Right atrium auricular region (tissue), 2 donors: ENCODE results near the gene UBQLNL. TPM values are rescaled to one million over a fixed set of nuclear protein-coding genes. Genes with fewer than 3 reads are reported as not detected.

Source experiments
- DNase-seq: peaks from one replicate; pipeline ENCODE4 v3.0.0-alpha.2; 2019; ENCODE audit warnings: low spot score
- H3K27ac ChIP-seq, 2 donors: fragments of 200-600 bp; sonication (generic); 1 replicate in 1 of 2; 2 replicates in 1 of 2; pipeline ENCODE4 v1.5.1; 2016 to 2019
- H3K27me3 ChIP-seq, 2 donors: fragments of 200-600 bp; sonication (generic); one replicate each; pipeline versions ENCODE4 v1.5.1 to v1.6.0; 2017 to 2019
- H3K36me3 ChIP-seq: fragments of 200-600 bp; sonication (generic); one replicate; pipeline ENCODE4 v1.5.1; 2016
- H3K4me1 ChIP-seq, 2 donors: fragments of 200-600 bp; sonication (generic); one replicate each; pipeline versions ENCODE4 v1.5.1 to v1.6.0; 2017 to 2019
- H3K4me3 ChIP-seq, 2 donors: fragments of 200-600 bp; sonication (generic); 1 replicate in 1 of 2; 2 replicates in 1 of 2; pipeline ENCODE4 v1.5.1; 2017 to 2019; ENCODE audit warnings: mild to moderate bottlenecking in 1 of 2, moderate library complexity in 1 of 2
- H3K9me3 ChIP-seq, 2 donors: fragments of 200-600 bp; sonication (generic); one replicate each; pipeline ENCODE4 v1.5.1; 2019
- CTCF ChIP-seq, 2 donors: fragments of 200-600 bp; sonication (generic); IDR thresholded peaks; one replicate each; pipeline ENCODE4 v1.5.1; 2019; ENCODE audit warnings: antibody characterized with exemption in 2 of 2
- total RNA-seq, 2 donors: library from RNA; depleted of rRNA; stranded (reverse); fragments of >200 nt; gene quantifications; one replicate each; pipeline ENCODE4 v1.1.0, GENCODE V29; 2016

Gene UBQLNL
- total RNA-seq, 2 donors from 2014 or later: 0.30 TPM; not detected in 1

- DNase-seq: no peak
- TF ChIP-seq CTCF (IDR thresholded peaks at IDR 0.05): peak in 1 of 2 donors; percentile 82
- Histone ChIP-seq H3K27me3 (no peaks in the 10 kb centered on the region), H3K9me3 (no peaks in the 10 kb centered on the region), H3K36me3 (no peaks in the 10 kb centered on the region), H3K4me1 (no peaks in the 10 kb centered on the region), H3K27ac (no peak overlapping the region), H3K4me3 (no peak overlapping the region)
Measured at GRCh38 chr11:5476186-5476819, 40.2 kb downstream of the UBQLNL start.

GRCh38 chr11:5473921-5474320 is 42.6 kb downstream of the UBQLNL start:
- H3K4me3 ChIP-seq: no peak overlapping the region
- H3K9me3 ChIP-seq: no peaks in the 10 kb centered on the region
- DNase-seq: no peak
- no peaks in the 10 kb centered on the region for H3K4me1 ChIP-seq
- H3K27me3 ChIP-seq: no peaks in the 10 kb centered on the region
- TF ChIP-seq CTCF (IDR thresholded peaks at IDR 0.05): no peak
- no peaks in the 10 kb centered on the region for H3K36me3 ChIP-seq
- no peak overlapping the region for H3K27ac ChIP-seq

- DNase-seq: no peak
- Histone ChIP-seq H3K27me3 (no peaks in the 10 kb centered on the region), H3K27ac (no peak overlapping the region), H3K36me3 (no peaks in the 10 kb centered on the region), H3K4me1 (no peaks in the 10 kb centered on the region), H3K9me3 (no peaks in the 10 kb centered on the region), H3K4me3 (no peak overlapping the region)
- no peak for TF ChIP-seq CTCF (IDR thresholded peaks at IDR 0.05)
Measured at GRCh38 chr11:5467527-5467926, 49.0 kb downstream of the UBQLNL start.

Other genes starting within 250 kb of the UBQLNL start
- not detected for gene HBE1, start 246.8 kb downstream of the UBQLNL start, total RNA-seq
- not detected for gene OR51B4, start 214.8 kb downstream of the UBQLNL start, total RNA-seq
- gene OR51B2, start 192.4 kb downstream of the UBQLNL start, total RNA-seq: not detected
- not detected for gene OR51B5, start 173.2 kb downstream of the UBQLNL start, total RNA-seq
- not detected for gene OR51B6, start 165.2 kb downstream of the UBQLNL start, total RNA-seq
- not detected for gene OR51M1, start 132.9 kb downstream of the UBQLNL start, total RNA-seq
- gene OR51Q1, start 94.6 kb downstream of the UBQLNL start, total RNA-seq: not detected
- gene OR51I1, start 75.2 kb downstream of the UBQLNL start, total RNA-seq: not detected
- not detected for gene OR51I2, start 67.4 kb downstream of the UBQLNL start, total RNA-seq
- gene OR52D1, start 28.0 kb downstream of the UBQLNL start, total RNA-seq: not detected
- not detected for gene UBQLN3, start 6.7 kb downstream of the UBQLNL start, total RNA-seq
- not detected for gene OR52H1, start 31.8 kb upstream of the UBQLNL start, total RNA-seq
- not detected for gene OR52B6, start 64.2 kb upstream of the UBQLNL start, total RNA-seq
- gene TRIM6, start 79.9 kb upstream of the UBQLNL start, total RNA-seq: 1 to 10 TPM; 1.3 TPM
- gene TRIM34, start 108.3 kb upstream of the UBQLNL start, total RNA-seq: 1 to 10 TPM; 1.4 to 3.8 TPM
- gene TRIM5, start 168.4 kb upstream of the UBQLNL start, total RNA-seq: 10 to 100 TPM in 1 of 2 donors, 1 to 10 TPM in 1; 7.9 to 10.0 TPM
- 10 to 100 TPM in 1 of 2 donors, 1 to 10 TPM in 1; 7.6 to 12.8 TPM for gene TRIM22, start 173.1 kb upstream of the UBQLNL start, total RNA-seq
- not detected for gene OR56B1, start 219.7 kb upstream of the UBQLNL start, total RNA-seq
- not detected for gene OR52N4, start 237.5 kb upstream of the UBQLNL start, total RNA-seq